Activated CD4-positive, CD25-positive, alpha-beta regulatory T cell treated with anti-CD3 and anti-CD28 coated beads, Interleukin-2, amount 50 U/mL, for 72 hours (primary cell): ENCODE results near the gene SDHAF2.
"Not testable (repeated sequence)": the region's sequence is repeated elsewhere in the genome, so short reads cannot be mapped to it uniquely, and the experiment has no call there.

Source experiments
- DNase-seq: peaks from one replicate; pipeline ENCODE4 v3.0.0; 2021

Gene SDHAF2

GRCh38 chr11:61479360-61480058, 49.6 kb downstream of the SDHAF2 start:
- DNase-seq: not testable (repeated sequence)

DNA sequence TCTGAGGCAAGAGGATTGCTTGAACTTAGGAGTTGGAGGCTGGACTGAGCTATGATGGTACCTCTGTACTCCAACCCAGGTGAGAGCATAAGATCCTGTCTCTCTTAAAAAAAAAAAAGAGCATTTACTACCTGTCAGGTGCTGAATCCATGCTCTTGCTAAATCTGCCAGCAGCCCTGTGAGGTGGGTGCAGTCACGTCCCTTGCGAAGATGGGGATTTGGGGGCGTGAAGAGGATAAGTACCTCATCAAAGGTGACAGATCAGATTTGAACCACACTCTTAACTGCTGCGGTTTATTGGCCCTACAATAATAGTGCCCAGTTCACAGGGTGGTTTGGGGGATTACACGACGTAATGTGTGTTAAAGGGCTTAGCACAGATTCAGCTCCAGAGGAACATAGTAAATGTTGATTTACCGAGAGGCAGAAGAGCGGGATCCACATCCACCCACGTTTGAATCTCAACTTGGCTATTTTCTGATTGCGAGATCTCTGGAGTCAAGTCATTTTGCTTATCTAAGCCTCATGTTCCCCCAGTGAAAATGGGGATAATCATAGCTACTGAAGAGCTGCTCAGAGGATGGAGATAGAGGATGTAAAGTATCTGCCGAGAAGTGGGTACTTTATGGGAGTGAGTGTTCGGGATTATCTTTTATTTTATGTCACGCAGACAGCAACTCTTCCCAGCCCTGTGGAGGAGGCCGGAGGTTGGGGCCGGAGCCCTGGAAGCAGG, 50.5 kb downstream of the SDHAF2 start:
- no peak for DNase-seq

- DNase-seq: no peak
Measured at GRCh38 chr11:61480994-61481335, 51.0 kb downstream of the SDHAF2 start.

GRCh38 chr11:61481806-61482205, 51.9 kb downstream of the SDHAF2 start:
- DNase-seq: no peak

DNA sequence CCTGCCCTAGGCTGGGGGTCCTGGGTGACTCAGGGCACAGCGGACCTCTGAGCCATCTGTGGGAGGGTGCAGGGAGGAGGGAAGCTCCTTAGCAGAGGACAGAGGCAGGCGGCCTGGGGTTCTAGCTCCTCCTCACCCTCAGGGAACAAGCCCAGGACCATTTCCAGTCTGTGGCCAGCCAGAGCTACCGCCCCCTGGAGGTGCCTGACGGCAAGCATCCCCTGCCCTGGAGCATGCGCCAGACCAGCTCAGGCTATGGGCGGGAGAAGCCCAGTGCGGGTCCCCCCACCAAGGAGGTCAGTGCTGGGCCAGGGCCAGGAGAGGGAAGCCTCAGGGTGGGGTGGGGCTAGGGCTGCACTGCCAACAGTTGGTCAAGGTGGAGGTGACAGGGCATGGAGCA, 52.6 kb downstream of the SDHAF2 start:
- no peak for DNase-seq

DNA sequence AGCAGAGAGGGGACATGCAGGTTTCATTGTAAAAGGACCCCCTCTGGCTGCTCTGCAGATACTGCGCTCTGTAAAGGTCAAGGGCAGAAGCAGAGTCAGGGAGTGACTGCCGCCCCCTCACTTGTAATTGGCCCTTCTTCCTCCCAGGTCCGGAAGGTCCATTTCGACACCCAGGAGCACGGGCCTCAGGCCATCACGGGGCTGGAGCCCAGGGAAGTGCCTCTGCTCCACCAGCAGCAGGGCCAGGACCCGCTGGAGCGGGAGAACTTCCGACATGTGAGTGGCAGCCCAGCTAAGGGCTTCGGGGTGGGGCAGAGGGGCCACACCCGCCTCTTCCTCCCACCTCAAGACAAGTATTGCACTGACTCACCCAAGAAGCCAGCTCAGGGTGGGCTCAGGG, 54.6 kb downstream of the SDHAF2 start:
- no peak for DNase-seq

GRCh38 chr11:61485080-61485479, 55.2 kb downstream of the SDHAF2 start:
- no peak for DNase-seq

GRCh38 chr11:61486011-61486620, 56.2 kb downstream of the SDHAF2 start:
- no peak for DNase-seq

GRCh38 chr11:61486779-61487178, 56.9 kb downstream of the SDHAF2 start:
- no peak for DNase-seq

- no peak for DNase-seq
Measured at GRCh38 chr11:61487342-61488025, 57.6 kb downstream of the SDHAF2 start.

DNA sequence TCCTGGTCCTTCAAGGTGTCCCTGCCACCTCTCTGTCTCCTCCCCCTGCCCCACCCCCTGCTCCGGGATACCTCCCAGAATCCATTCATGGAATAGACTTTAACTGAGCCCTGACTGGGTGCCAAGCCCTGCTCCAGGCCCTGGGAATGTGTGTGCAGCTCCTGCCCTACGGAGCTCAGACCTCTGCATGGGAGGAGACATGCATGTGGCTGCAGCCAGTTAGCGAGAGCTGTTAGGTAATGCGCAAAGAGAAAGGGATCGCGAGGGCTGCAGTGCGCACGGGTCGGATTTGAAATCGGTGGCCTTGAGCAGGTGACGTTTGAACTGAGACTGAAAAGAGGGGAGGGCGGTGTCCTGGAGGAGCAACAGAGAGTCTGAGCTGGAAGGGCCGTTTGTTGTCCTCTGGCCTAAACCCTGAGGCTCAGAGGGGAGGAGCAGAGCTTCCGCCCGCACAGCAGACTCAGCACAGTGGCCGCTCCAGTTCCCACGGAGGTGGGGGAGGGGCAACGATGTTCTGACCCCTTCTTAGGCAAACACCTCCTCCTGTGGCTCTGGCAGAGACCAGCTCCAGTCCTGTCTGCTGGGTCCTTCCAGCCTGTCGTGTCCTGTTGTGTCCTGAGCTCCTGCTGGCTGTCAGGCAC, 58.8 kb downstream of the SDHAF2 start:
- DNase-seq: no peak

DNA sequence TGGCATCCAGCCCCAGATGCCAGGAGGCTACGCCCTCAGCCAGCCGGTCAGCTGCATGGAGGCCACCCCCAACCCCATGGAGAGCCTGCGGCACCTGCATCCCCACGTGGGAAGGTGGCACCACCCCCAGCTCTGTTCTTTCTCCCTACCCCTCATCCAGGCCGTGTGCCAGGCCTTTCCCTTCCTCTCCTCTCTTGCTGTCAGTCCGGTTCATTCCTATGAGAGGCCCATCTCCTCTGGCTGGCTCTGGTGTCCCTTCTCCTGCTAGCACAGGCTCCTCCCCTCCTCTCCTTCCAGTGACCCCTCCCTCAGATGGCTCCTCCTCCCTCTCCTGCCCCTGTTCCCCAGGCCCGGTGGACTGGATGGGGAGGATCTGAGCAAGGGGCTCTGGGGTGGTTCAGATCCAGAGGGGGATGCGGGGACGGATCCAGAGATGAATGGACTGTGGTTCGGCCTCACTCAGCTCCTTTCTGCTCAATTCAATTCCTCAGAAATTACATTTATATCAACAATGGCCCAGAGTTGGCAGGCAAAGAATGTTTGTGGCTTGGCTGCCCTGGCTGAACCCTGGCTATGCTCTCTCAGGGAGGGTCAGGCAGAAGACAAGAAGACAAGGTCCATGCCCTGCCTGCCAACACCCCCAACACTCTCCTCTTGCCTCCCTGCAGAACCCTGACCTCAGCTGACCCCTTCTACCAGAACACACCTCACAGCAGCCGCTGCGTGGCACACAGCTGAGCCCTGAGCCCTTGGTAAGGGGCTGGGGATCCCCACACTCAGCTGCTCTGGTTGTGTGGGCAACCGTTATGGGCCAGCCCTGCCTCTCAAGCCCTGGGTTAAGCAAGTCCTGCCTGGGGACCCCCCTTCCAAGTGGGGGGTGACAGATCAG, 60.2 kb downstream of the SDHAF2 start:
- DNase-seq: no peak

GRCh38 chr11:61491736-61492395, 61.9 kb downstream of the SDHAF2 start:
- no peak for DNase-seq

DNA sequence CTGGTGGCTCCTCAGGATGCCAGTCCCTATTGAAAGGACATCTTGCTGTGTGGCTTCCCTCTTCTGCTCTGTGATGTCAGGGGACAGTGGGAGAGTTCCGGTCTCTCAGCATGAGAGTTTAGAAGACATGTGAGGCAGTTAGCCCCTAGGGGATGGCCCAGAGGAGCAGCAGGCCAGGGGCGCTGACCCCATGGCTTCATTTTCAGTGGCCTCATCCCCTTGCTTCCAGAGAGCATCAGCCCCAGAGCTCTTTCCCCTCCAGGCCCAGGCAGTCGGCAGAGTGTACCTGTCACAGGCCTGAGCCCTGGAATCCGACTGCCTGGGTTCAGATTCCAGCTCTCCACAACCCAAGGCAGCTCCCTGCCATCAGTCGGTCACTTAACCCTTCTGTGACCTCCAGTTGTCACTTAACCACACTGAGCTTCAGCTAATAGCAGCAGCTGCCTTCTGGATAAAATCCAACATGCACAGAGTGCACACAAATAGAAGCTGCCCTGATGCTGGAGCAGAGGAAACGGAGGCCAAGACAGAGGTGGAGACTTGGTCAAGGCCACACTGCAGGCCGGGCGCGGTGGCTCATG, 64.5 kb downstream of the SDHAF2 start:
- no peak for DNase-seq

- DNase-seq: no peak
Measured at GRCh38 chr11:61495801-61496601, 66.1 kb downstream of the SDHAF2 start.
